Esophagus muscularis mucosa (tissue), 4 donors: ENCODE measurements around the gene PYCARD. TPM values are rescaled to one million over a fixed set of nuclear protein-coding genes. Genes with fewer than 3 reads are reported as not detected.

Experiments used
- DNase-seq: peaks from one replicate; pipeline ENCODE4 v3.0.0-alpha.2; 2017; ENCODE audit errors: extremely low spot score
- H3K27ac ChIP-seq, 4 donors: fragments of 200-600 bp; sonication (generic); replicated peaks in 1 of 4; 1 replicate in 3 of 4; 2 replicates in 1 of 4; pipeline ENCODE4 v1.5.1; 2016 to 2019; ENCODE audit warnings: mild to moderate bottlenecking in 1 of 4
- H3K27me3 ChIP-seq, 4 donors: fragments of 200-600 bp; sonication (generic); one replicate each; pipeline versions ENCODE4 v1.5.1 to v1.6.0; 2016 to 2019
- H3K36me3 ChIP-seq, 4 donors: fragments of 200-600 bp; sonication (generic); one replicate each; pipeline ENCODE4 v1.5.1; 2016 to 2019
- H3K4me1 ChIP-seq, 4 donors: fragments of 200-600 bp; sonication (generic); one replicate each; pipeline ENCODE4 v1.5.1; 2016 to 2019
- H3K4me3 ChIP-seq, 4 donors: fragments of 200-600 bp; sonication (generic); 1 replicate in 2 of 4; 2 replicates in 2 of 4; pipeline ENCODE4 v1.5.1; 2016 to 2019; ENCODE audit warnings: mild to moderate bottlenecking in 4 of 4, moderate library complexity in 1 of 4
- H3K9me3 ChIP-seq, 4 donors: fragments of 200-600 bp; sonication (generic); 1 replicate in 3 of 4; 2 replicates in 1 of 4; pipeline ENCODE4 v1.5.1; 2016 to 2019
- CTCF ChIP-seq, 3 experiments: fragments of 200-600 bp in 2 of 3; fragments of 450-650 bp in 1 of 3; sonication (generic) in 2 of 3; IDR thresholded peaks; one replicate each; pipeline ENCODE4 v1.5.1; 2017 to 2019; ENCODE audit warnings: antibody characterized with exemption in 3 of 3, mild to moderate bottlenecking in 2 of 3, moderate library complexity in 1 of 3
- EP300 ChIP-seq: sonication (generic); formaldehyde crosslinking; IDR thresholded peaks from one replicate; pipeline ENCODE4 v1.6.1; 2017; ENCODE audit warnings: antibody characterized with exemption
- POLR2A ChIP-seq: fragments of 450-650 bp; IDR thresholded peaks from one replicate; pipeline ENCODE4 v1.6.1; 2017; ENCODE audit warnings: antibody characterized with exemption, moderate library complexity, mild to moderate bottlenecking, low read depth
- POLR2AphosphoS5 ChIP-seq, 2 donors: sonication (generic); formaldehyde crosslinking; IDR thresholded peaks; one replicate each; pipeline ENCODE4 v1.6.1; 2017; ENCODE audit warnings: antibody characterized with exemption in 2 of 2
- WGBS: methylation state at CpG from one replicate; pipeline ENCODE4 v1.1.5; 2018; 5-methylcytosine and 5-hydroxymethylcytosine counted together
- intact Hi-C: fragments of 100-400 bp; cut with DNase I; formaldehyde crosslinking; loops from one replicate; pipeline ENCODE4 v1.15.1; 2023
- total RNA-seq, 4 donors: library from RNA; depleted of rRNA; stranded (reverse); fragments of >200 nt; gene quantifications; one replicate each; pipeline versions ENCODE4 v1.1.0 to v1.2.1, GENCODE V29; 2016

PYCARD gene
- total RNA-seq, 4 donors from 2014 or later, result 14.5 to 28.9 (median 22.9) TPM

GRCh38 chr16:31193874-31194273 is 8.7 kb downstream of the PYCARD start:
- no peak for DNase-seq
- TF ChIP-seq EP300 (no peak), POLR2AphosphoS5 (IDR thresholded peaks at IDR 0.05) (no peak), CTCF (IDR thresholded peaks at IDR 0.05) (no peak), POLR2A (no peak)
- no peaks in the 10 kb centered on the region for H3K27me3 ChIP-seq
- no peak overlapping the region for H3K27ac ChIP-seq
- H3K4me3 ChIP-seq, result no peak overlapping the region
- 96% methylated on average over 2 of the region's 2 CpGs for WGBS
- intact Hi-C loops, result no loop called here
- H3K9me3 ChIP-seq, result no peaks in the 10 kb centered on the region
- no peaks in the 10 kb centered on the region for H3K4me1 ChIP-seq
- peaks cover 73 to 98% (median 95%) of the 10 kb centered on the region in 4 donors for H3K36me3 ChIP-seq

DNA sequence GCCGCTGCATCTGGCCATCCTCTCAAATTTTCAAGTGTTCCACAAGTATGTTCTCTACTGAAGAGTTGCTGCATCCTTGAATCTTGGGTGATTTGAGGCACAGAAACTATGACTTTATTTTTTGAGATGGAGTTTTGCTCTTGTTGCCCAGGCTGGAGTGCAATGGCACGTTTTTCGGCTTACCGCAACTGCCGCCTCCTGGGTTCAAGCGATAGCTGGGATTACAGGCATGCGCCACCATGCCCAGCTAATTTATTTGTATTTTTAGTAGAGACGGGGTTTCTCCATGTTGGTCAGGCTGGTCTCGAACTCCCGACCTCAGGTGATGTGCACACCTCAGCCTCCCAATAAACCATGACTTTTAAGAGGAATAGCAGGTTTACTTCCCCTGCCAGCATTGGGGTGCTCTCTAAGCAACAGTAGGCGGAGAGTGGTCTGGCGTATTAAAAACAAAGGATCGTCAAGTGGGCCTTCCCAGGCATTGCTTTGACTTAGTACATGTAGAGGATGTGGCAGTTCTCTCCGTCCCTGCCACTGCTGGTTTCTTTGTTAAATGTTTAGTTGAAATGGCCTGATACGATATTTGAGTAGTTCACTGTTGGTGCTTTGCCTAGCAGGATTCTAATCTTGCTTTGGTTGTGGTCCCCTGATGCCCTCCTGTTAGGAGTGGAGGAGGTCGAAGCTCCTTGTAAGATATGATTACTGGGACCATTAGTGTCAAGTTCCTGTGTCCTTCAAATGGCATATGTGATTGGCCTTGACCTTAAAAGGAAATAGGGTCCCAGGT is 9.5 kb downstream of the PYCARD start:
- H3K9me3 ChIP-seq, result no peaks in the 10 kb centered on the region
- TF ChIP-seq POLR2AphosphoS5 (IDR thresholded peaks at IDR 0.05) (no peak), CTCF (IDR thresholded peaks at IDR 0.05) (no peak), POLR2A (no peak), EP300 (no peak)
- 90% methylated on average over 16 of the region's 16 CpGs for WGBS
- H3K27me3 ChIP-seq, result no peaks in the 10 kb centered on the region
- no peaks in the 10 kb centered on the region for H3K4me1 ChIP-seq
- peaks cover 79 to 100% (median 95%) of the 10 kb centered on the region in 4 donors for H3K36me3 ChIP-seq
- intact Hi-C loops, result no loop called here
- no peak for DNase-seq
- no peak overlapping the region for H3K4me3 ChIP-seq
- H3K27ac ChIP-seq, result no peak overlapping the region

- H3K27me3 ChIP-seq, result no peaks in the 10 kb centered on the region
- 88% methylated on average over 5 of the region's 5 CpGs for WGBS
- no peak overlapping the region for H3K4me3 ChIP-seq
- intact Hi-C loops, result no loop called here
- DNase-seq, result no peak
- no peak overlapping the region for H3K27ac ChIP-seq
- no peaks in the 10 kb centered on the region for H3K9me3 ChIP-seq
- peaks cover 0 to 2% (median 0%) of the 10 kb centered on the region in 4 donors for H3K4me1 ChIP-seq
- TF ChIP-seq POLR2A, result no peak
- TF ChIP-seq POLR2AphosphoS5 (IDR thresholded peaks at IDR 0.05), result no peak
- TF ChIP-seq EP300, result no peak
- no peak for TF ChIP-seq CTCF (IDR thresholded peaks at IDR 0.05)
- H3K36me3 ChIP-seq, result peaks cover 91 to 100% (median 98%) of the 10 kb centered on the region in 4 donors
These were observed 10.7 kb downstream of the PYCARD start for GRCh38 chr16:31191697-31192428.

GRCh38 chr16:31190818-31191444 is 11.6 kb downstream of the PYCARD start:
- no peak for TF ChIP-seq EP300
- no peak for TF ChIP-seq POLR2A
- no peak for TF ChIP-seq POLR2AphosphoS5 (IDR thresholded peaks at IDR 0.05)
- no peak for TF ChIP-seq CTCF (IDR thresholded peaks at IDR 0.05)

More at GRCh38 chr16:31190818-31191444, 11.6 kb downstream of the PYCARD start:
- H3K36me3 ChIP-seq, result peaks cover 93 to 100% (median 98%) of the 10 kb centered on the region in 4 donors
- 94% methylated on average over 17 of the region's 17 CpGs for WGBS
- H3K27me3 ChIP-seq, result no peaks in the 10 kb centered on the region
- H3K9me3 ChIP-seq, result no peaks in the 10 kb centered on the region
- peaks cover 0 to 6% (median 0%) of the 10 kb centered on the region in 4 donors for H3K4me1 ChIP-seq
- intact Hi-C loops, result no loop called here
- no peak overlapping the region for H3K4me3 ChIP-seq
- no peak for DNase-seq
- no peak overlapping the region for H3K27ac ChIP-seq
